Colon (tissue), 2 donors: Measurements from ENCODE around the gene HDAC6.
"Not testable (repeated sequence)": the region's sequence is repeated elsewhere in the genome, so short reads cannot be mapped to it uniquely, and the experiment has no call there.

Experiments
- FAIRE-seq: peaks from 2 replicates; lab custom pipeline; 2012; peaks lifted over from hg19 to GRCh38; lab: Jason Lieb, UNC
- donor health status: control.
- donor health status: control.

The HDAC6 gene

DNA sequence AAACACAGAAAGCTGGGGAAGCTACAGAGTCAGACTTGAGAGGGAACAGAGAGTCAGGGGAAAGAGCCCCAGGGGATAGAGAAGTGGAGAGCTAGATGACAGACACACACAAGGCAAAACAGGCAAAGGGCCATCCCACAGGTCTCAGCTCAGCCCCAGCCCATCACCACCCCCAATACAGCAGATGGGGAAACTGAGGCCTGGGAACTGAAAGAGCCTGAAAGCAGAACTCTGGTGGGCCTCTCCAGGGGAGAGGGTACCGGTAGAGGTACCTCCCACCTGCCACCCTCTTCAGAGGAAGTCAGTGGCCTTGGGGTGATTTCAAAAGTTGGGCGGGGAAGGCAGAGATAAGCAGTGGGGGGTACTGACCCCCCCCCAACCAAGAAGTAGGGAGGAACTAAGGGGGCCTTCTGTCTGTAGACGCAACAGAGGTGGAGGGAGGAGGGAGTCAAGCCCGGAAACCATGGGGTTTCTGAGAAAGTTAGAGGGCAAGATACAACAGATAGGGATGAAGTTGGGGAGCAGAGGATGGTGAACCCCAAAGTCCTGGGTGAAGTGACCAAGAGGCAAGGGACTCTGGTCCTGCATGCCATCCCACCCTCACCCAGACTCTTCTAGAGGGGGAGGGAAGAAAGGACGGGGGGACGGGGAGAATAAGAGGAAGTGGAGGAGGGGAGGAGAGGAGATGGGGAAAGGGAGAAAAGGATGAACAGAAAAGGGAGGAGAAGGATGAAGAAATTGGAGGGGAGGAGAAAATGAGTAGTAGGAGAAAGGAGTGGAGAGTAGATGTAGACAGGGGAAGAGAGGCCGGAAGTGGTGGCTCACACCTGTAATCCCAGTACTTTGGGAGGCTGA lies 12.3 kb upstream of the HDAC6 start:
- FAIRE-seq, result no peak

- no peak for FAIRE-seq
Measured at GRCh38 chrX:48790477-48790876, 11.4 kb upstream of the HDAC6 start.

- FAIRE-seq, result no peak
Measured at GRCh38 chrX:48791063-48791820, 10.6 kb upstream of the HDAC6 start.

DNA sequence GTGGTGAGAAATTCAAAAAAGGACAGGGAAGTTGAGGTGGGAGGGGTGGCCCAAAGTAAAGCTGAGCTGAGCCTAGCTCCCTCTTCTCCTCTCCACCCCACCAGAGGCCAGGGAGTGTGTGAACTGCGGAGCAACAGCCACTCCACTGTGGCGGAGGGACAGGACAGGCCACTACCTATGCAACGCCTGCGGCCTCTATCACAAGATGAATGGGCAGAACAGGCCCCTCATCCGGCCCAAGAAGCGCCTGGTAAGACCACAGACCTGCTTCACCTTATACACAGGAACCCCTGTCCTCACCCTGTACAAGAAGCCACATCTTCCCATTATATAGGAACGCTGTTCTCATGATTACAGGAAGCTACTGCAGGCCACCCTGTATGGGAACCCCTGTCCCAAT lies 9.6 kb upstream of the HDAC6 start:
- FAIRE-seq, result no peak

DNA sequence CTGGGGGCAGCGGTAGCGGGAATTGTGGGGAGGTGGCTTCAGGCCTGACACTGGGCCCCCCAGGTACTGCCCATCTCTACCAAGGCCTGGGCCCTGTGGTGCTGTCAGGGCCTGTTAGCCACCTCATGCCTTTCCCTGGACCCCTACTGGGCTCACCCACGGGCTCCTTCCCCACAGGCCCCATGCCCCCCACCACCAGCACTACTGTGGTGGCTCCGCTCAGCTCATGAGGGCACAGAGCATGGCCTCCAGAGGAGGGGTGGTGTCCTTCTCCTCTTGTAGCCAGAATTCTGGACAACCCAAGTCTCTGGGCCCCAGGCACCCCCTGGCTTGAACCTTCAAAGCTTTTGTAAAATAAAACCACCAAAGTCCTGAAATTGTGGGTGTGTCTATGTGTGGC lies 7.9 kb upstream of the HDAC6 start:
- FAIRE-seq, result no peak

GRCh38 chrX:48794340-48794910 lies 7.4 kb upstream of the HDAC6 start:
- FAIRE-seq, result no peak

DNA sequence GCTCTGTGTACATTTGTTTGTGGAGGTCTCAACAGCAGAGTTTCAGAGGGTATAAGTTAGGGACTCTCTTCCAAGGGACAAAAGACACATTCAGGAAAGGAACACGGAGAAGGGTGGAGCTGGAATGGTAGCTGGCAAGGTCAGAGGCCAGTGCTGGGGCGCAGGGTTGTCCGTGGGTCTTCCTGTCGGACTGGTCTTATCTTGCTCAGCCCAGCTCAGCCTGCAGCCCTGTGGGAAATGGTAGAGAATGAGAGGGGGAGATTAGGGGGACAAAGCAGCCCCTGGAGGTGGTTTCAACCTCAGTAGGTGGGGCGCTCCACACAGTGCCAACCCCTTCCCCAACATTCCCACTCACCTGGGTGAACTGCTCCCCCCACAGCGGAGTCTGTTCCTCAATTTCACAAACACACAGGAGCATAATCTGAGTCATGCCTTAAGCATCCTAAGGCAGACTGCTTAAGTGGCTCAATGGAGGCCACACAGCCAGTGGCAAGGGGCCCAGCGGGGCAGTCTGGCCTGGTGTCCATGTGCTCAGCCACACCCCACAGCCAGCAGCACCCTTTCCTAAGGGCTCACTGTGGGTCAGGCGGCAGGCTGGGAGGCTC lies 6.9 kb upstream of the HDAC6 start:
- no peak for FAIRE-seq

- FAIRE-seq, result no peak
Measured at GRCh38 chrX:48798318-48798717, 3.5 kb upstream of the HDAC6 start.

DNA sequence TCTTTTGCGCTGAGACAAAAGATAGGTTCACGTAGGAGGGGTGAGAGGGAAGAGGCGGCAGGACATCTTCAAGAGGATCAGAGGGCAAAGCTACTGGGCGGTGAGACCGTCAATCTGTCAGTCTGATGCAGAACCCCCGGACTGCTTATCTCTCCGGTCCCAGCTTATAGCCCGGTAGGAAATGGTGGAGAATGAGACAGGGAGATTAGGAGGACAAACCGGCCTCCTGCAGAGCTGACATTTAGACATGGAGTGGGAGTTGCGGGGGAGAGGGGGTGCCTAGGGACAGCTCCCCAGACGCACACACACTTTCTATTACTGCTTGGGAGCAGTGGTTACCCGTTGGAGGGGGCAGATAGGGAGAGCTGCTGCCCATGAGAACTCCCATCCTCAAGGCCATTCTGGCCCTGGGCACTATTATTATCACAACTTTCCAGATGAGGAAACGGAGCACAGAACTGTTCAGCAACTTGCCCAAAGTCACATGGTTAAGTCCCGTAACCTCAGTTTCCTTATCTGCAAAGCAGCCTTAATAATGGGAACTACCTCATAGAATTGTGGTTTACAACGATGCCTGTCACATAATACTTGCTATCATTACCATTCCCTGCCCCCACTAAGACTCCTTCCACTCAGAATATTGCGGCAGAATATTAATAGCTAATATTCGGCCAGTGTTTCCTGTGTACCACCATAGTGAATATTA lies 1.1 kb upstream of the HDAC6 start:
- FAIRE-seq, result no peak

GRCh38 chrX:48802089-48802904 lies 430 bp downstream of the HDAC6 start:
- no peak for FAIRE-seq

DNA sequence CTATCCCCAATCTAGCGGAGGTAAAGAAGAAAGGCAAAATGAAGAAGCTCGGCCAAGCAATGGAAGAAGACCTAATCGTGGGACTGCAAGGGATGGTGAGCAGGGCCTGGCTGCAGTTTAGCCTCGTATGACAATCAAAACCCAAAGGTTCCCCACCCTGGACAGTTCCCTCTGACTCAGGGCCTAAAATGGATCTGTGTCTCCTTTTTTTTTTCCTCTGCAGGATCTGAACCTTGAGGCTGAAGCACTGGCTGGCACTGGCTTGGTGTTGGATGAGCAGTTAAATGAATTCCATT lies 986 bp downstream of the HDAC6 start:
- FAIRE-seq, result no peak

- FAIRE-seq, result no peak
Measured at GRCh38 chrX:48806081-48806480, 4.2 kb downstream of the HDAC6 start.

DNA sequence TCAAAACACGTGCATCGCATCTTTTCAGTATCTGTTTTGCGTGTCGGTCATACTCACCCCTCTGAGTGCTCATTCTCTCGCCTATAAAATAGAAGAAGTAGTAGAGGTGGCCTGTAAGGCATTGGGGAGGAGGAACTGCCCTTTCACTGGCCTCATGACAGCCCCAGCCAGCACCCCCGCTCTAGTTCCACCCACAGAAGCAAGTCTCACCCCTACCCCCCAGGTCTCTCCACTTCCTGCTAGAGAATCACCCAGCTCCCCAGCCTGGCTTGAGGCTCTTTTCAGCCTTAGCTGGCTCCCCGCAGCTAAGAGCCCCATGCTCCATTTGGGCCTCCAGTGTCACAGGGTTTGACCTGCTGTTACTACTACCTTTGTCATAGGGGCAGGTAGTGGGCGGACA lies 11.8 kb downstream of the HDAC6 start:
- FAIRE-seq, result no peak

- FAIRE-seq, result no peak
Measured at GRCh38 chrX:48814722-48815121, 12.9 kb downstream of the HDAC6 start.

DNA sequence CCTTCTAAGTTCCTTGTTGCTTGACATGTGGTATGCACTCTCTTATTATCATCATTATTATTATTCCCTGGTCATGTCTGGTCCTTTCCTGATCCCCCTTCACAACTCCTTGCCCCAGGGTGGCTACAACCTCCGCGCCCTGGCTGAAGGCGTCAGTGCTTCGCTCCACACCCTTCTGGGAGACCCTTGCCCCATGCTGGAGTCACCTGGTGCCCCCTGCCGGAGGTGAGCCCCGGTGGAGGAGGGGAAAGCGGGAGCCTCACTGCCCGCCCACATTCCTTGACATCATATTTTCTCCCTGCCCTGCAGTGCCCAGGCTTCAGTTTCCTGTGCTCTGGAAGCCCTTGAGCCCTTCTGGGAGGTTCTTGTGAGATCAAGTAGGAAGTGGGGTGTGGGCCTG lies 13.4 kb downstream of the HDAC6 start:
- FAIRE-seq, result no peak

- no peak for FAIRE-seq
Measured at GRCh38 chrX:48816014-48816810, 14.3 kb downstream of the HDAC6 start.

GRCh38 chrX:48818098-48818497 lies 16.2 kb downstream of the HDAC6 start:
- no peak for FAIRE-seq

DNA sequence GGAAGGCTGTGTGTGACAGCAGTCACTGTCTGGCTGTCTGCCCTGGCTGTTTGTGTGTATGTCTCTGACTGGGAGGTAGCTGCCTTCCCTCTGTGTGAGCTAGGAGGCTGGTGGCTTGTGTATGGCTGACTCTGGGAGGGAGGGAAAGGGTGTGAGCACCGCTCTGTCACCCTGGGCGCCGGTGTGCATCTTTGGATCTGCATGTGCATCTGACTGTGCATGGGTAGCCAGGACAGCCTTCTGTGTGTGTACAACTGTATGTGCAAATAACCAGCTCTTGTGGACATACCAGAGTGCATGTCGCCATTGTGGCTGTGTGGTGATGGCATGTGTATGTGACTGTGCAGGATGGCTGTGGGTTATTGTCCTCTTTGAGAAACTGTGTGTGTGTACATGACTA lies 17.0 kb downstream of the HDAC6 start:
- no peak for FAIRE-seq

DNA sequence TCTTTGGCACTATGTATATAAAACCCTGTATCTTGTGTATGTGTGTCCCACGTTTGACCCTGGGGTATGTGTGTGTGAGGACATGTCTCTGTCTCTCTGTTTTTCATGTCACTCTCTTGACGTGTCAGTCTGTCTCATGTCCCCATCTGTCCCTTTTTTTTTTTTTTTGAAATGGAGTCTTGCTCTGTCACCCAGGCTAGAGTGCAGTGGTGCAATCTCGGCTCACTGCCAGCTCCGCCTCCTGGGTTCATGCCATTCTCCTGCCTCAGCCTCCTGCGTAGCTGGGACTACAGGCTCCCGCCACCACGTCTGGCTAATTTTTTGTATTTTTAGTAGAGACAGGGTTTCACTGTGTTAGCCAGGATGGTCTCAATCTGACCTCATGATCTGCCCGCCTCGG lies 17.5 kb downstream of the HDAC6 start:
- not testable (repeated sequence) for FAIRE-seq

GRCh38 chrX:48823053-48823452 lies 21.2 kb downstream of the HDAC6 start:
- no peak for FAIRE-seq

DNA sequence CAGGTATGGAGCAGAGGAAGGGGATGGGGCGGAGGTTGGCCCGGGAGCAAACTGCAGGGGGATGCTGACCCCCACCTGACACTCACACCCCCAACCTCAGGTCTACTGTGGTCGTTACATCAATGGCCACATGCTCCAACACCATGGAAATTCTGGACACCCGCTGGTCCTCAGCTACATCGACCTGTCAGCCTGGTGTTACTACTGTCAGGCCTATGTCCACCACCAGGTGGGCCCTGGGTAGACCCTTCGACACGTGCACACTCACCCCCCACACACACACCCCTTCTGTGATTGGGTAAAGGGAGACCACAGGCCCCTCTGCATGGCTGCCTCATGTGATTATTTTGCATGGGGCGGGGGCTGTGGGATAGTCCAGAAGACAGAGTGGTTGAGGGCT lies 22.2 kb downstream of the HDAC6 start:
- FAIRE-seq, result no peak
